Ammon's horn (tissue), 1 donor: Measurements from ENCODE around the gene EXD3.
A peak's percentile ranks its signal among the peaks of the same experiment; 100 is the strongest.
"Not testable (repeated sequence)": the region's sequence is repeated elsewhere in the genome, so short reads cannot be mapped to it uniquely, and the experiment has no call there.

Experiments
- DNase-seq: peaks from one replicate; pipeline ENCODE4 v3.0.0-alpha.2; 2016; ENCODE audit warnings: low spot score

The EXD3 gene

GRCh38 chr9:137411260-137411644 is 11.7 kb downstream of the EXD3 start:
- DNase-seq = no peak

GRCh38 chr9:137410891-137411249 is 12.1 kb downstream of the EXD3 start:
- no peak for DNase-seq

GRCh38 chr9:137410236-137410890 is 12.6 kb downstream of the EXD3 start:
- DNase-seq = not testable (repeated sequence)

GRCh38 chr9:137409515-137409914 is 13.4 kb downstream of the EXD3 start:
- DNase-seq = no peak

GRCh38 chr9:137408651-137409405 is 14.1 kb downstream of the EXD3 start:
- no peak for DNase-seq

GRCh38 chr9:137407590-137408300 is 15.2 kb downstream of the EXD3 start:
- no peak for DNase-seq

- peak; percentile 61 for DNase-seq
Measured at GRCh38 chr9:137406876-137407589, 15.9 kb downstream of the EXD3 start.

- DNase-seq = no peak
Measured at GRCh38 chr9:137406085-137406760, 16.7 kb downstream of the EXD3 start.

- DNase-seq = no peak
Measured at GRCh38 chr9:137405677-137406081, 17.3 kb downstream of the EXD3 start.

GRCh38 chr9:137404961-137405567 is 17.9 kb downstream of the EXD3 start:
- no peak for DNase-seq

- DNase-seq = no peak
Measured at GRCh38 chr9:137403269-137403668, 19.7 kb downstream of the EXD3 start.

- no peak for DNase-seq
Measured at GRCh38 chr9:137402746-137403145, 20.2 kb downstream of the EXD3 start.

GRCh38 chr9:137398561-137399468 is 24.1 kb downstream of the EXD3 start:
- no peak for DNase-seq

- no peak for DNase-seq
Measured at GRCh38 chr9:137397675-137398423, 25.1 kb downstream of the EXD3 start.

- DNase-seq = no peak
Measured at GRCh38 chr9:137396634-137397367, 26.2 kb downstream of the EXD3 start.

GRCh38 chr9:137396227-137396626 is 26.7 kb downstream of the EXD3 start:
- DNase-seq = no peak

- DNase-seq = no peak
Measured at GRCh38 chr9:137395666-137396010, 27.3 kb downstream of the EXD3 start.

GRCh38 chr9:137394866-137395665 is 27.9 kb downstream of the EXD3 start:
- no peak for DNase-seq
